Umbilical cord (tissue), 2 donors: ENCODE results near the gene CT47A7. TPM values are rescaled to one million over a fixed set of nuclear protein-coding genes. Genes with fewer than 3 reads are reported as not detected.
"Not testable (repeated sequence)": the region's sequence is repeated elsewhere in the genome, so short reads cannot be mapped to it uniquely, and the experiment has no call there.

Experiments
- DNase-seq: peaks from one replicate; pipeline ENCODE4 v3.0.0-alpha.2; 2015; ENCODE audit warnings: low spot score
- total RNA-seq: library from RNA; depleted of rRNA; stranded (reverse); fragments of >200 nt; gene quantifications from one replicate; pipeline ENCODE4 v1.2.3, GENCODE V29; 2014; ENCODE audit warnings: low replicate concordance; ENCODE audit not compliant: insufficient read depth

The CT47A7 gene
- not detected for total RNA-seq

- not testable (repeated sequence) for DNase-seq
Measured at GRCh38 chrX:120956500-120956899, at the start of gene CT47A7. Gene CT47A7, minus strand, starts transcription at chrX:120956600. Its CDS starts 255 bp downstream, at chrX:120956345.

GRCh38 chrX:121000589-121000988 lies 44.2 kb upstream of the CT47A7 start:
- DNase-seq: peak; percentile 2

- DNase-seq: no peak
Measured at GRCh38 chrX:120999413-120999812, 43.0 kb upstream of the CT47A7 start.

- not testable (repeated sequence) for DNase-seq
Measured at GRCh38 chrX:120985660-120986059, 29.3 kb upstream of the CT47A7 start, which contains the start of gene CT47A1. Gene CT47A1, minus strand, starts transcription at chrX:120985760. Its CDS starts 231 bp downstream, at chrX:120985529.

Other genes starting within 250 kb of the CT47A7 start
- gene CT47B1, start 80.7 kb downstream of the CT47A7 start, total RNA-seq: not detected
- gene CT47A11, start 19.4 kb downstream of the CT47A7 start, total RNA-seq: not detected
- not detected for gene CT47A10, start 14.6 kb downstream of the CT47A7 start, total RNA-seq
- not detected for gene CT47A9, start 9.7 kb downstream of the CT47A7 start, total RNA-seq
- not detected for gene CT47A8, start 4.9 kb downstream of the CT47A7 start, total RNA-seq
- gene CT47A6, start 4.9 kb upstream of the CT47A7 start, total RNA-seq: not detected
- gene CT47A5, start 9.7 kb upstream of the CT47A7 start, total RNA-seq: not detected
- not detected for gene CT47A4, start 14.6 kb upstream of the CT47A7 start, total RNA-seq
- gene CT47A3, start 19.5 kb upstream of the CT47A7 start, total RNA-seq: not detected
- not detected for gene CT47A2, start 24.3 kb upstream of the CT47A7 start, total RNA-seq
- not detected for gene CT47A1, start 29.2 kb upstream of the CT47A7 start, total RNA-seq
- gene GLUD2, start 91.0 kb upstream of the CT47A7 start, total RNA-seq: 1.2 TPM